D721Med (cell line): Measurements from ENCODE around the gene DLL3.

Experiments used
- DNase-seq: peaks from one replicate; pipeline ENCODE4 v3.0.0; 2011; ENCODE audit warnings: low spot score; ENCODE audit not compliant: insufficient read length
- FAIRE-seq: peaks from 2 replicates; lab custom pipeline; 2011; peaks lifted over from hg19 to GRCh38; lab: Jason Lieb, UNC
- TF ChIP-seq, protein P1 (sequence below): IDR thresholded peaks from 2 replicates; pipeline ENCODE4 v1.5.1; 2012; ENCODE audit warnings: mild to moderate bottlenecking, control low read depth; ENCODE audit not compliant: insufficient read depth; ENCODE audit errors: missing control alignments

DLL3 gene

DNA sequence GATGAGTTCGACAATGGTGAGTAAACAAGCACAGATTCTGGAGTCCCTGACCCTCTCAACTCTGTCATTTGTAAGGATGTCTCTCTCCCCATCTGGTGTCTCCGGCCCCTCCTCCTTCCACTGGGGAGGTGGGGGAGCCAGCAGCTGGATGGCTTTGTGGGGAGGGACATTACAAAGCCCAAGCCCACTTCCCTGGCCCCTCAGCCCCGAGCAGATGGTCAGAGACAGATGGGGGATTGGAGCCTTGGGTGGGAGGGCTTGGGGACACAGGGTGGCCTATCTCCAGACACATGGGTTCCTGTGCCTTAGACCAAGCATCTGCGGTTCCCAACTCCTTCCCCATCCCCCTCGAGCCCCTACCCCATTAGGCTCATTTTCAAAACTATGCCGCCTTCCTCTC lies 15.6 kb upstream of the DLL3 start:
- FAIRE-seq: no peak
- no peak for DNase-seq
- TF ChIP-seq, protein P1, sequence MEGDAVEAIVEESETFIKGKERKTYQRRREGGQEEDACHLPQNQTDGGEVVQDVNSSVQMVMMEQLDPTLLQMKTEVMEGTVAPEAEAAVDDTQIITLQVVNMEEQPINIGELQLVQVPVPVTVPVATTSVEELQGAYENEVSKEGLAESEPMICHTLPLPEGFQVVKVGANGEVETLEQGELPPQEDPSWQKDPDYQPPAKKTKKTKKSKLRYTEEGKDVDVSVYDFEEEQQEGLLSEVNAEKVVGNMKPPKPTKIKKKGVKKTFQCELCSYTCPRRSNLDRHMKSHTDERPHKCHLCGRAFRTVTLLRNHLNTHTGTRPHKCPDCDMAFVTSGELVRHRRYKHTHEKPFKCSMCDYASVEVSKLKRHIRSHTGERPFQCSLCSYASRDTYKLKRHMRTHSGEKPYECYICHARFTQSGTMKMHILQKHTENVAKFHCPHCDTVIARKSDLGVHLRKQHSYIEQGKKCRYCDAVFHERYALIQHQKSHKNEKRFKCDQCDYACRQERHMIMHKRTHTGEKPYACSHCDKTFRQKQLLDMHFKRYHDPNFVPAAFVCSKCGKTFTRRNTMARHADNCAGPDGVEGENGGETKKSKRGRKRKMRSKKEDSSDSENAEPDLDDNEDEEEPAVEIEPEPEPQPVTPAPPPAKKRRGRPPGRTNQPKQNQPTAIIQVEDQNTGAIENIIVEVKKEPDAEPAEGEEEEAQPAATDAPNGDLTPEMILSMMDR: no peak

DNA sequence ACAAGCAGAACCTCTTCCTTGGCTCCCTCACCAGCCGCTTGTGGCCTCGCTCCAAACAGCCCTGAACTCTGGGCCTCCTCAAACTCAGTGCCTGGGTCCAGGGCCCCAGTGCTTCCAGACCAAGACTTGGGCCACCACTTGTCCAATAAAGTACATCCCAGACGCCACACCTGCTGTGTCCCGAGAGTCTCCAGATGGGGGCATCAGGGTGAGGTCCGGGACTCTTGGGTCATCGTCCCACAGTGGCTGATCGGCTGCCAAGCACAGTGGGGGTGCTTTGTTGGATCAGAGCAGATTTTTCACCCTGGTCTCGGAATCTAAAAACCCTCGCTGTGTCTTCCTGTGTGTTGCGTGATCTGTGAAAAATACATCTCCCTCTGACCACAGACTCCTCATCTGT lies 9.0 kb upstream of the DLL3 start:
- TF ChIP-seq, protein P1: no peak
- DNase-seq (no peak), FAIRE-seq (no peak)

DNA sequence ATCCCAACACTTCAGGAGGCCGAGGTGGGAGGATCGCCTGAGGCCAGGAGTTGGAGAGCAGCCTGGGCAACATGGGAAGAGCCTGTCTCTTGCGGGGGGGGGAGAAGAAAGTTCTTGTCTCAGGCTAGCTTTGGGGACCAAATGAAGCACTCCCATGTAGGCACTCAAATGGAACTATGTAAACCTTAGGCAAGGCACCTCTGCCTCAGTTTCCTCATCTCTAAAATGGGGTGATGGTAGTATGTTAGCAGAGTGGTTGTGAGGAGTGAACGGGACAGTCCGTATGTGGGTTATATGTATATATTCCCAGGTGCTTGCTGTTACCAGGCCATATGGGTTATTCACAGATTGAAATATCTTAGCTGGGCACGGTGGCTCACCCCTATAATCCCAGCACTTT lies 6.5 kb upstream of the DLL3 start:
- FAIRE-seq: no peak
- no peak for DNase-seq
- TF ChIP-seq, protein P1: no peak

DNA sequence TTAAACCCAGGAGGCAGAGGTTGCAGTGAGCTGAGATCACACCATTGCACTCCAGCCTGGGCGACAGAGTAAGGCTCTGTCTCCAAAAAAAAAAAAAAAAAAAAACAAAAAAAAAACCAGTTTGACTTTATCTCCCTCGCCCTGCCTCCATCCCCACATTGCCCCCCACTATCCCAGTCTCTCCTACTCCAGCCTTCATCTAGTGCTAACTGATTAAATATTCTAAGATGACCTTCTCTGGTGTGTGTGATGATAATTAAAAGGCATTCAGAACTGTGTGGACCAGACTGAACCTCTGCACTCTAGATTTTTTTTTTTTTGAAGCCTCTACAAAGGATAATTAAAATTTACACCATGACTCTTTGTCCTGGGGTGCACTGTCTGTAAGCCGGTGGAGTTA lies 6.0 kb upstream of the DLL3 start:
- TF ChIP-seq, protein P1: no peak
- FAIRE-seq (no peak), DNase-seq (no peak)

DNA sequence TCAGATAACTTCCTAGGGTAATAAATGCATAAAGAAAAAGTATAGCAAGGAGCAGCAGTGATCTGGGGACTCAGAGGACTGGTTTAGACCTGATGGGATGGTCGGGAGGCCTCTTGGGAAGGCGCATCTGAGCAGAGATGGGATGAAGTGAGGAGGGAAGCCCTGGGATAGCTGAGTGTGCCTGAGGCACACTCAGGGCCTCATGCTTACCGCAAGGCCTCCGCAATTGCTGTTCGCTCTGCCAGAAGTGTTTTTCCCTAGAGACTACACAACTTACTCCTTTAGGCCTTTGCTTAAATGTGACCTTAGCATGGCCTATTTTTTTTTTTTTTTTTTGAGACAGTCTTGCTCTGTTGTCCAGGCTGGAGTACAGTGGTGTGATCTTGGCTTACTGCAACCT lies 4.1 kb upstream of the DLL3 start:
- FAIRE-seq (no peak), DNase-seq (no peak)
- TF ChIP-seq, protein P1: no peak

DNA sequence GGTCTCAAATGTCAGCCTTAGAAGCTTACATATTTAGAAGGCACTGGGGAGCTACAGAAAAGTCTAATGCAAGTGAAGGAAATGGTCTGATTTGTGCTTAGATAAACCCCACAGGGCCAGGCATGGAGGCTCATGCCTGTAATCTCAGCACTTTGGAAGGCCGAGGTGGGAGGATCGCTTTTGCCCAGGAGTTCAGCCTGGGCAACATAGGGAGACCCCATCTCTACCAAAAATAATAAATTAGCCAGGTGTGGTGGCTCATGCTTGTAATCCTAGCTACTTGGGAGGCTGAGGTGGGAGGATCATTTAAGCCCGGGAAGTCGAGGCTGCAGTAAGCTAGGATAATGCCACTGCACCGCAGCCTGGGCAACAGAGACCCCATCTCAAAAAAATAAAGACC lies 2.7 kb upstream of the DLL3 start:
- FAIRE-seq (no peak), DNase-seq (no peak)
- TF ChIP-seq, protein P1: no peak

DNA sequence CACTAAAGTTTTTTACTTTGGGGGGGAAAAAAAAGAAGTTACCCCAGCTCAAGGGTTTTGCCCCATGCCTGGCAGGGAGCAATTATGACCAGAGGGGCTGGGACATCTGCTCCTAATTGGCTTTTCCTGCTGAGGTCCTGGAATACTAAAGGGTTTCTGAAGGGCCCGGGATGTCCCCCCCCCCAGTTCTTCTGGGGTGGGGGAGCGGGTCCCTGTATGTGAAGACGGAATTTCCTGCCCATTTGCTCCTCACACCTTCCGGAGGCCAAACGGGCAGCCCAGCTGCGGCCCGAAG lies 1.1 kb upstream of the DLL3 start:
- TF ChIP-seq, protein P1: no peak
- DNase-seq (no peak), FAIRE-seq (no peak)
